ENCODE results near the gene CYP21A2.

The CYP21A2 gene

DNA sequence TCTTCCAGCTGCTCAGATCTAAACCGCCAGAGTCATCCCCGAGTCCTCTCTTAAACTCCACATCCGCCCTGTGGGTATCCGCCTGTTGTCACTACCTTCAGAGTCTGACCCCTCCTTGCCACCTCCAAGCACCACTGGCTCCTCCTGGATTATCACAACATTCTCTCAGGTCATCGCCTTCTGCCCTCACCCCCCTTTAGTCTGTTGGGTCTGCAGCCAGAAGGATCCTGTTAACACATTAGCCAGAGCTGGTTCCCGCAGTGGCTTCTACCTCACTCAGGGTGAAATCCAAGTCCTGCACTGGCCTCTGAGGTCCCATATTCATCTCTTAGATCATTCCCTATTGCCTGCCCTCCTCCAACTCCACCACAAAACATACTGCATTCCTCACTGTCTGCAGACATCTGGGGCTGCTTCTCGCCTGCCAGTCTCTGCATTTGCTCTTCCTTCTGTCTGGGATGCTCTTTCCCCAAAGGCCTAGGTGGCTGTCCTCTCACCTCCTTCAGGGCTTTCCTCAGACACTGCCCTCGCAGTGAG is 36.8 kb downstream of the CYP21A2 start:
- peak overlapping the region in 1 of 2 donors; percentile 1 for H3K27ac ChIP-seq
- DNase-seq (ENCODE audit: low spot score): no peak
- H3K4me3 ChIP-seq: no peak overlapping the region
- TF ChIP-seq, protein P1, sequence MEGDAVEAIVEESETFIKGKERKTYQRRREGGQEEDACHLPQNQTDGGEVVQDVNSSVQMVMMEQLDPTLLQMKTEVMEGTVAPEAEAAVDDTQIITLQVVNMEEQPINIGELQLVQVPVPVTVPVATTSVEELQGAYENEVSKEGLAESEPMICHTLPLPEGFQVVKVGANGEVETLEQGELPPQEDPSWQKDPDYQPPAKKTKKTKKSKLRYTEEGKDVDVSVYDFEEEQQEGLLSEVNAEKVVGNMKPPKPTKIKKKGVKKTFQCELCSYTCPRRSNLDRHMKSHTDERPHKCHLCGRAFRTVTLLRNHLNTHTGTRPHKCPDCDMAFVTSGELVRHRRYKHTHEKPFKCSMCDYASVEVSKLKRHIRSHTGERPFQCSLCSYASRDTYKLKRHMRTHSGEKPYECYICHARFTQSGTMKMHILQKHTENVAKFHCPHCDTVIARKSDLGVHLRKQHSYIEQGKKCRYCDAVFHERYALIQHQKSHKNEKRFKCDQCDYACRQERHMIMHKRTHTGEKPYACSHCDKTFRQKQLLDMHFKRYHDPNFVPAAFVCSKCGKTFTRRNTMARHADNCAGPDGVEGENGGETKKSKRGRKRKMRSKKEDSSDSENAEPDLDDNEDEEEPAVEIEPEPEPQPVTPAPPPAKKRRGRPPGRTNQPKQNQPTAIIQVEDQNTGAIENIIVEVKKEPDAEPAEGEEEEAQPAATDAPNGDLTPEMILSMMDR (IDR thresholded peaks at IDR 0.05): no peak

DNA sequence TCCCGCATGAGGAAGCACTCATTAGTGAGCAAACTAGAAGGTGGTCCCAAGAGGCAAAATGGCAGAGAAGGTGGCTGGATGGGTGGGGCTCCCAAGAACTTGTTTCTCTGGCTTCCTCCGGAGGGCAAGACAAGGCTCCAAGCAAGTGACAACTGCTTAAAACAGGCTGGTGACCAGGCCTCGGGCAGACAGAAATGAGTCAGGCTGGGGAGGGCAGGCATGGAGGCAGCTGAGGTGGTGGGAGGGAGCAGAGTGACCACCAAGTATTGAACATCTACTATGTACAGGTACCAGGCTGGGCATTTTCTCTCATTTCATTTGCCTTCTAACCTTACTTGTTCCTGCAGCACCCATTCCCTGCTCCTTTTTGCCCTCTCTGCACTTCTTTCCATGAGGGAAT is 37.6 kb downstream of the CYP21A2 start:
- Histone ChIP-seq H3K27ac (peak overlapping the region in 1 of 2 donors; percentile 34), H3K4me3 (no peak overlapping the region)
- no peak for DNase-seq (ENCODE audit: low spot score)
- TF ChIP-seq, protein P1 (IDR thresholded peaks at IDR 0.05): no peak

DNA sequence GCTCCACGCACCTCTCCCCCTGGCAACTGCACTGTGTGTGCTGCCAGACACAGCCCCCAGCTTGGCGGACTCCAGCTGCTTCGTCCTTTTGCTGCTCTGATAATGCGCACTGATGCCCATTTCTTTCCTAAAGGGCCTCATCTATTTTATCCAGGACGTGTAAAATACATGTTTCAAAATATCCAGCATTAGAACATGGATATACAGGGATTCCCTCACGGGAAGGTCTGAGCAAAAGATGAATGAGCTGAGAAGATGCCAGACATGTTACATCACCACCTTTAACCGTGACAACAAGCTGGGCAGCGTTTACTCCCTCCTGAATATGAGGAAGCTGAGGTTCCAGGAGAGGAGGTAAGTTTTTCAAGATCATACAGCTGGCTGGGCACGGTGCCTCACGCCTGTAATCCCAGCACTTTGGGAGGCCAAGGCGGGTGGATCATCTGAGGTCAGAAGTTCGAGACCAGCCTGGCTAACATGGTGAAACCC is 38.1 kb downstream of the CYP21A2 start:
- Histone ChIP-seq H3K4me3 (no peak overlapping the region), H3K27ac (peak overlapping the region in 1 of 2 donors; percentile 34)
- DNase-seq (ENCODE audit: low spot score): no peak
- TF ChIP-seq, protein P1 (IDR thresholded peaks at IDR 0.05): no peak

DNA sequence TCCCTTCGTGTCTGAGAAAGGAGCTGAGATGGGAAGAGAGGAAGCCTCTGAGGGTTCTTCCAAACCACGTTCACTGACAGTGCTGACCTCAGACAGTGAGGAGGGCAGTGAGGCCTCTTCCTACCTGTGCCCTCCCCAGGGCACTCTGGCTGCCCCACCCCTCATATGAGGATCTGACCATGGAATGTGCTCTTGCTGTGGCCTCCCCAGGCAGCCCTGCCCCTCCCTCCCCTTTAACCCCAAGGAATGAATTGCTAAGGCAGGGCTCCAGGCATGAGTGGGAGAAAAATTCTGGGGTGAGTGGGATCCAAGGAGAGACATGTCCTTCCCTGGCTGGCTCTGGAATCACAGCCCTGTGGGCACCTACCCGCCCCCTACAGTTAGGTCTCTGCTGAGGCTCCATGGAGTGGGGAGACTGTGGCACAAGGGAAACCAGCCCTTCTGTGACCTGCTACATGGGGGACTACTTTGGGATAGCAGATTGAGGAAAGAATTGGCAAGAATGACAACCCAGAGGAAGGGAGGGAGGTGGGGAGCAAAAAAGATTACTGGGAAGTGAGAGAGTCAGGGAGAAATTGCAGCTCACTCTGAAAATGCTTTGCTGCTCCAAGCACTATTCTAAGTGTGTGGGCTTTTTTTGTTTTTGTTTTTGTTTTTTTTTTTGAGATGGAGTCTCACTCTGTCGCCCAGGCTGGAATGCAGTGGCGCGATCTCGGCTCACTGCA is 41.5 kb downstream of the CYP21A2 start:
- DNase-seq (ENCODE audit: low spot score): no peak
- TF ChIP-seq, protein P1 (IDR thresholded peaks at IDR 0.05): no peak
- Histone ChIP-seq H3K27ac (peak overlapping the region in 1 of 2 donors; percentile 67), H3K4me3 (no peak overlapping the region)

DNA sequence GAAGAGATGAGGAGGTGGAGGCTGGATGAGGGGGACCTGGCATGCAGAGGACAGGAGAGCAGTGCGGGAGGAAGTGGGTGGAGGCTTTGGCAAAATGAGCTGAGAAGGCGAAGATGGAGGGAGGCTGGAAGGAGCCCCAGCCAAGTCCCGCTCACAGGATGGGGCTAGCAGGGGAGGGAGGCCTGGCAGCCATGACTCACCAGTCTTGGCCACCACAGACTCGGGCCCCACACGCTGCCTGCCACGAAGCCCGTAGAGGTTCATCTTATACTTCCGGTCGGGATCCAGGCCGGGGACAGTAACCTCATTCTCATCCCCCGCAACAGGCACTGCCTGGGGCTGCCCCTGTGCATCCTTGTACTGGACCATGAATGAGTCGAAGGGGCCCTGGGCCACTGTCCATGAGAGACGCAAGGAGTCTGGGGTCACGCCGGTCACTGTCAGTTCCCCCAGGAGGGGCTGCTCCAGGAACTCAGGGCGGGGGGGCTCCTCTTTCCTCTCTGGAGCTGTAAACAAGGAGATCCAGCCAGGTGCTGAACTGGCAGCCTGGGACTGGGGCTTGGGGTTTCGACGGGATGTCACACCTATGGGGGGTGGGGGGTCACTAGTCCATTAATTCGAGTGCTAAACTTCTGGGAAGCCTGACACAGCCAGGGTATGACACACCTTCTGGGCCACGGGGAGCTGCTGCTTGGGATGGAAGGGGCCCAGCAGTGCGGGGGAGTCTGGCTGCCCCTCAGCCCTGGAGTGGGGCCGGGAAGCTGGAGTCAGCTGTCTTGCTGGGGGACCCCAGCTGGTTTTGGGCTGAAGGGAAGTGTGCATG is 43.2 kb downstream of the CYP21A2 start:
- H3K4me3 ChIP-seq: no peak overlapping the region
- TF ChIP-seq, protein P1 (IDR thresholded peaks at IDR 0.05): no peak
- peak overlapping the region; percentile 40 to 94 for H3K27ac ChIP-seq
- DNase-seq (ENCODE audit: low spot score): no peak

DNA sequence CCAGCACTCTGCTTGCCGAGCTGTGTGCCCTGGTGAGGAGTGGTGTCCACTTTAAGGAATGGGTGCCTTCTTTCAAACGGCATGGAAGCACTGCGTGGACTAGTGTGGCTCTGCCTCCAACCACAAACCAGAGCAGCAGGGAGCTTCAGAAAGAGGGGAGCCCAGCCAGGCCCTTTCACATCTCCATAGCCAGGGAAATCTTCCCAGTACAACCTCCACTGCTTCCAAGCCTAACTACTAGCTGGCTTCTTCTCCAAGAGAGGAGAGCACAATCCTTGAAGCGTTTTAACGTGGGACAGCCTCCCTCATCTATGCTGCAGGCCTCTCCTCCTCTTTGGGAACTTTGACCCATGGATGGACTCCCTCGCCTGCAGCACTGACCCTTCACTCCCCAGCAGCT is 44.3 kb downstream of the CYP21A2 start:
- no peak for DNase-seq (ENCODE audit: low spot score)
- TF ChIP-seq, protein P1 (IDR thresholded peaks at IDR 0.05): no peak
- Histone ChIP-seq H3K27ac (peak overlapping the region in 1 of 2 donors; percentile 94), H3K4me3 (no peak overlapping the region)

Data from coronary artery (tissue), 2 donors.